ENCODE data around the gene SLC25A39. TPM values are rescaled to one million over a fixed set of nuclear protein-coding genes. Genes with fewer than 3 reads are reported as not detected.
"Not testable (repeated sequence)": the region's sequence is repeated elsewhere in the genome, so short reads cannot be mapped to it uniquely, and the experiment has no call there.

The SLC25A39 gene
- total and polyA plus RNA-seq, 2 of the 4 experiments (the other 2 are of a cell fraction), result 49.1 to 99.7 TPM

DNA sequence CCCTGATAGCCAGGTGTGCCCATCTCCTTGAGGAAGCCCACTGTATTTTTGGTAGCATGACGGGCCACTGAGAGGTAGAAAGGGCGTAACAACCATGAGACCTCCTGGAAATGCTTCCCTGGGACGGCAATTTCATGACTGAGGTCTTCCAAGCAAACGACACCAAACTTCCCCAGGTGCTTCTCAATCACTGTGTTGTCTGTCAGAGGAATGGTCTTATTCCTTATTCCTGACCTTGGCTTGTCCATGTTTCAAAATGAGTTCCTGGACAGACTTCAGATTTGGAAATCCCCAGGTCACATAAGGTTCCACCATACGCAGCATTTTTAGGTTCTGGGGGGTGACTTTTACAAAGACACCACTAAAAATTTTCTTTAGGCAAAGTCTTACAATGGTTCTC lies 40.4 kb upstream of the SLC25A39 start:
- H3K9me3 ChIP-seq (ENCODE audit: control insufficient read depth, insufficient read depth, low read length); H3K9me1 ChIP-seq (ENCODE audit: insufficient read depth, low read length); H2BK120ac ChIP-seq (ENCODE audit: low read depth, low read length); H3K4me3 ChIP-seq (ENCODE audit: insufficient read depth, low read depth, low read length); H3K9ac ChIP-seq (ENCODE audit: low read depth, low read length); H2AK5ac ChIP-seq (ENCODE audit: low read depth, low read length); CTCF ChIA-PET; H2BK15ac ChIP-seq (ENCODE audit: low read depth, low read length); H2BK5ac ChIP-seq (ENCODE audit: low read depth, low read length, poor library complexity, severe bottlenecking); H4K91ac ChIP-seq (ENCODE audit: insufficient read depth, low read depth, low read length); dilution Hi-C loops (cut with HindIII; ENCODE audit: low sequenced_read_pairs, unreplicated experiment); H2BK20ac ChIP-seq (ENCODE audit: low read depth, low read length); H3K4ac ChIP-seq (ENCODE audit: low read depth, low read length); H4K8ac ChIP-seq (ENCODE audit: low read depth in 2 of 2, low read length in 2 of 2); POLR2A ChIA-PET (ENCODE audit: unreplicated experiment); DNase-seq; BruUV-seq (replicated peaks); H3K36me3 ChIP-seq (ENCODE audit: control insufficient read depth, insufficient read depth, low read length); H2AFZ ChIP-seq (replicated peaks; ENCODE audit: low read length, poor library complexity); H3K56ac ChIP-seq (ENCODE audit: extremely low read depth, insufficient read depth, low read length); H3K23ac ChIP-seq (ENCODE audit: low read depth, low read length); intact Hi-C loops (cut with micrococcal nuclease); H3K14ac ChIP-seq (replicated peaks; ENCODE audit: low read depth, low read length); H3K27ac ChIP-seq (ENCODE audit: insufficient read depth, low read length); H2AK9ac ChIP-seq (replicated peaks; ENCODE audit: low read depth, low read length, poor library complexity); H3K4me2 ChIP-seq (ENCODE audit: low read depth, low read length); H4K5ac ChIP-seq (ENCODE audit: low read depth, low read length); in situ Hi-C loops (cut with MboI; ENCODE audit: low sequenced_read_pairs); ATAC-seq (ENCODE audit: low read depth); H3K18ac ChIP-seq (ENCODE audit: low read depth, low read length): not testable (repeated sequence)
- Histone ChIP-seq H3K79me1 (ENCODE audit: low read depth in 1 of 2, low read length in 2 of 2) (peaks cover 4 to 28% of the 10 kb centered on the region in 2 experiments; a peak in 2 of 4 replicates), H3K4me1 (ENCODE audit: control insufficient read depth, insufficient read depth, low read length) (peaks cover 15% of the 10 kb centered on the region), H4K20me1 (ENCODE audit: insufficient read depth, low read length) (peaks cover 11% of the 10 kb centered on the region; the same call in 1 of the 2 replicates), H3K27me3 (ENCODE audit: control insufficient read depth, insufficient read depth, low read length) (peaks cover 20% of the 10 kb centered on the region)
- no CpG with 5 or more reads among the region's 5 CpGs for WGBS, 2 experiments (ENCODE audit: extremely low coverage in 2 of 2, insufficient read length in 1 of 2)

Measured in IMR-90 (cell line).